Amniotic stem cell (primary cell): ENCODE data around the gene AKTIP.
"Not testable (repeated sequence)": the region's sequence is repeated elsewhere in the genome, so short reads cannot be mapped to it uniquely, and the experiment has no call there.

Experiments used
- DNase-seq: peaks from one replicate; lab custom pipeline; 2025; lab: John Stamatoyannopoulos, UW

Gene AKTIP

DNA sequence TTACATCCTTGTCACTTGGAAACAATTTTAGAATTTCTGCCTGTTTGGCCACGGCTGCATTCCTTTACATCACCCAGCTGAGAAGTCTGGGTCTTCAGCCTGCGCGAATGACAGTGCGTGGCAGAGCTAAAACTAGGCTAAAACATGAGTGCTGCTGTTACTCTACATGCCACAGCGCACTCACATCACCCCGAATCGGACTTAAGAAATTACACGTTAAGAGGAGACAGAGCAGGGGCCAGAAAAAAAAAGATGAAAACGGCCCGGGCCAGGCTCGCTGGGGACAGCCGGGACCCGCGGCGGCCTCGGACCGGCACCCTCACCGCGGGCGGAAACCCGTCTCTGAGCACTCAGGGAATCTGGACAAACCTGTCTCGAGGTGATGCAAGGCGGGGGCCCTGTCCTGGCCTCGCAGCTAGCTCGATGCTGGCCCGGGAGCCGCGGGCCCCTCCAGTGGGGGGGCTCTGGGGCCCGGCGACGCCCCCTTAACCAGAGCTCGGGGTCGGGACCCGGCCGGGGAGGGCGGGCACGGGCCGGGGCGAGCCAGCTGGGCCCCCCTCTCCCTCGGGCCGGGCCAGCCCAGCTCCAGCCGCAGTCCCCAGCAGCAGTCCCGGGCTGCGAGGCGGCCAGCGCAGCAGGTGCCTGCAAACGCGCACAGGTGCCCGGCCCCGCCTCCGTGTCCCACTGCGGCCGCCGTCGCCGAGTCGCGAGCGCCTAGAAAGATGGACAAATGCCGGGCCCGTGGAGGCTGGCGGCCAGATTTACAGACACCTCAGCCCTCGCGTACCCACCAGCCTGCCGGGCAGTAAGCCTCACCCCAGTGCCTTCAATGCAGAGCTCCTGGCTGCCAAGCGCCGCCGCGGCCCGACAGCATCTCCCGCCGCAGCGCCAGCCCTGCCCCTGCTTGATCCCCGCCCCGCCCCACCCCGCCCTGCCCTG, at the start of gene AKTIP:
TSS of gene AKTIP (minus strand) at position 879 of the 939 bp plus-strand sequence. CDS start 2,950 bp downstream, outside the sequence.
- DNase-seq: no peak

DNA sequence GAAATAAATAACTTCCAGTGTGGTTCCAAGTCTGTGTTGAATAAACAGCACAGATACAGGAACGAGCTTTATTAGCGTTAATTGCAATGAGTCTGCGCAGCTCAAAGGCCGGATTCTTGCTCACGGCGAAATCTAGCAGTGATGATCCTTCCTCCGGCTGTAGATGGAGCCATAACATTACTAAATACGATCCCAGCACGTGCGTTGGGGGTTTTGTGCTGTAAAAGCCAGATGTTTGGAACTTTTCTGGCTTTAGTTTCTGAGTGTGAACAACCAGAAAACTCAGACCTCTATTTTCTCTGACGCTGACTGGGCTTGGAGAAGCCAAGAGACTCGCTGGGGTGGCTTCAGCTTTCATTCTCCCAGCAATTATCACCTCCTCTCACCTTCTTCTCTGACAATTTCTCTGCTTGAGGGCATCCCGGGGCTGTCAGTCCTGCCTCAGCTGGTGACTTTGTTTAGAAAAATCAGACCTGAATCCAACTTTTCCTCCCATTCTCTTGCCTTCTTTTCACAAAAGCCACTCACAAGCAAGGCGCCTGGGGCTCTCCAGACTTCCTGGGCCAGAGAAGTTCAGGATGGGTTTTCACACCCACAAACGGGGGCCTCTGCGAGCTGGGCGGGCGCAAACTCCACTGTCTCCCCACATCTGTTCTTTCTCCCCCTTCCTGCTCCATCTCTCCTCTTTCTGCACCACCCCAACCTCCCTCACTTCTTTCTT, 47.1 kb upstream of the AKTIP start:
- DNase-seq: peak; percentile 45

DNA sequence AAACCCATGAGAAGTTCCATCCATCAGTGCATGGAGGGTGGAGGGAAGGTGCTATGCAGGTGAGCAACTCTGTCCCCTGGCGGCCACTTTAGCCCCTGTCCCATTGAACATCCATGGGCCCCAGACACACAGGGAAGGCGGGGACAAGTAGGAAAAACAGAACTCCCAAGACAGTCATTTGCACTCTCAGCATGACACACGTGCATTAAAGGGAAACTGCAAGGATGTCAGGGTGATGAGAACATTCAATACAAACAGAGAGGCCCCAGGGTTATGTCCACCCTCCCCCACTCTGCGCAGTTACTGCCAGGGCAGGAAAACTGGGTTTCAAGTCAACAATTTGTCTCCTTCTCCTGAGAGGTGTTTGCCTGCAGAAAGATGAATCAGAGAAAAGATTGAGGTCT, 44.0 kb upstream of the AKTIP start:
- no peak for DNase-seq

DNA sequence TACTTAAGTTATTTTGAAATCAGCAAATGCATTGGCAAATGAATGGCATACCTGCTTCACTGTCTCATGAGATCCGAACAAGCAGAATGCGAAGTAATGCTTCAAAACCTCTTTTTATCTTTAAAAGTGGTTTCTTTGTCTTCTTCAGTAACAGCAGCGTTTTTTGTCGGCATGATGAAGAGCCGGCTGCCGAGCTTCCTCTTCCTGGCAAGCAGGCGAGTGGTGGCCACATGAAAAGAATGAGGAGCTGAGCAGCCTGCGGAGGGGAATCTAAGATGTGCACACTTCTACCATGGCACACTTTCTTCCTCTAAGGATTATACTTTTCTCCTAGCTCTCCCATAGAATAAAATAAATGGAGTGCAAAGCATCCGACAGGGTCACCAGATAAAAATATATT, 42.4 kb upstream of the AKTIP start:
- no peak for DNase-seq

DNA sequence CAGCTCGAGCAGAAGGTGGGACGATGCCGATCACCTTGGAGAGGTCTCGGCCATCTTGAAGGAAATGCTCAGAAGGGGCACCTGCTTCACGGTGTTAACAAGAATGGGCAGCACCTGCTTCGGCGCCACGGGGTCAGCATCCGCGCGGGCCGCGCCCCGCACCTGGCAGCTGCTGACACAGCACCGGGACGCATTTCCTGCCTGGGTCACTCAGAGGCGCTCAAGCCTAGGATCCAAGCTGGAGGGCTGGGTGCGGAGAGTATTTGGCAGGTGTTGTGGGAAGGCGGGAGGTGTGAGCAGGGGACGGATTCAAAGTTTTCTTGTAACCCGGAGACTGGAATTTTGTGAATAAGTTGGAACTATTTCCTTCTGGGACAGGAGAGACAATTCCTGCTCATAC, 39.3 kb upstream of the AKTIP start:
- no peak for DNase-seq

DNA sequence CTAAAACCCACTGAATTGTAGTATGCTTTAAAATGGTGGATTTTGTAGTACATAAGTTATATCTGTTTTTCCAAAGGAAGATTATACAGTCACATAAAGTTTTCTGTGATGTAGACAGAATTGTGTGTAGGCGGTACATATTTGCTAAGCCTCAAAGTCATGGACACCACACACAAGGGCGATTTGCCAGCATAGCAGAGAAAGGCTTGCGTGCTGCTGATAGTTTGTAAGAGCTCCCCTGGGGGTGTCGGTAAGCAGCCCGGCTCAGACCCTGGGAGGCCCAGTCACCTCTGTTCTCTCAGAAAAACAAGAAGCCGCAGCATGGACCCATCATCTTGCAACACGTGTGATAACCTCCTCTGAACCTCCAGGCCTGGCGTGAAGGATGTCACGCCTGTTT, 38.3 kb upstream of the AKTIP start:
- DNase-seq: no peak

DNA sequence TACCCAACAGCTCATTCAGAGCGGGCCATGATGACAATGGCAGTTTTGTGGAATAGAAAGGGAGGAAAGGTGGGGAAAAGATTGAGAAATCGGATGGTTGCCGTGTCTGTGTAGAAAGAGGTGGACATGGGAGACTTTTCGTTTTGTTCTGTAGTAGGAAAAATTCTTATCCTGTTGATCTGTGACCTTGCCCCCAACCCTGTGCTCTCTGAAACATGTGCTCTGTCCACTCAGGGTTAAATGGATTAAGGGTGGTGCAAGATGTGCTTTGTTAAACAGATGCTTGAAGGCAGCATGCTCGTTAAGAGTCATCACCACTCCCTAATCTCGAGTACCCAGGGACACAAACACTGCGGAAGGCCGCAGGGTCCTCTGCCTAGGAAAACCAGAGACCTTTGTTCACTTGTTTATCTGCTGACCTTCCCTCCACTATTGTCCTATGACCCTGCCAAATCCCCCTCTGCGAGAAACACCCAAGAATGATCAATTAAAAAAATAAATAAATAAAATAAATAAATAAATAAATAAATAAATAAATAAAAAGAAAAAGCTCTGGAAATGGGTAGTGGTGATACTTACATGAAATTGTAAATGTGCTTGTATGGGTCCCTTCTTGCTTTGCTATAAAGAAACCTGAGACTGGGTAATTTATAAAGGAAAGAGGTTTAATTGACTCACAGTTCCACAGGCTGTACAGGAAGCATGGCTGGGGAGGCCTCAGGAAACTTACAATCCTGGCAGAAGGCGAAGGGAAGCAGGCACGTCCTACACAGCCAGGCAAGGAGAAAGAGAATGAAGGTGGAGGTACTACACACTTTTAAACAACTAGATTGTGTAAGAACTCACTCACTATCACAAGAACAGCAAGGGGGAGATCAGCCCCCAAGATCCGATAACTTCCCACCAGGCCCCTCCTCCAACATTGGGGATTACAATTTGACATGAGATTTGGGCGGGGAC, 37.0 kb upstream of the AKTIP start:
- DNase-seq: not testable (repeated sequence)

DNA sequence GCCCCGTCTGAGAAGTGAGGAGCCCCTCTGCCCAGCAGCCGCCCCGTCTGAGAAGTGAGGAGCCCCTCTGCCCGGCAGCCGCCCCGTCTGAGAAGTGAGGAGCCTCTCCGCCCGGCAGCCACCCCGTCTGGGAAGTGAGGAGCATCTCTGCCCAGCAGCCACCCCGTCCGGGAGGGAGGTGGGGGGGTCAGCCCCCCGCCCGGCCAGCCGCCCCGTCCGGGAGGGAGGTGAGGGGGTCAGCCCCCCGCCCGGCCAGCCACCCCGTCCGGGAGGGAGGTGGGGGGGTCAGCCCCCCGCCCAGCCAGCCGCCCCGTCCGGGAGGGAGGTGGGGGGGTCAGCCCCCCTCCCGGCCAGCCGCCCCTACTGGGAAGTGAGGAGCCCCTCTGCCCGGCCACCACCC, 36.3 kb upstream of the AKTIP start:
- DNase-seq: not testable (repeated sequence)

DNA sequence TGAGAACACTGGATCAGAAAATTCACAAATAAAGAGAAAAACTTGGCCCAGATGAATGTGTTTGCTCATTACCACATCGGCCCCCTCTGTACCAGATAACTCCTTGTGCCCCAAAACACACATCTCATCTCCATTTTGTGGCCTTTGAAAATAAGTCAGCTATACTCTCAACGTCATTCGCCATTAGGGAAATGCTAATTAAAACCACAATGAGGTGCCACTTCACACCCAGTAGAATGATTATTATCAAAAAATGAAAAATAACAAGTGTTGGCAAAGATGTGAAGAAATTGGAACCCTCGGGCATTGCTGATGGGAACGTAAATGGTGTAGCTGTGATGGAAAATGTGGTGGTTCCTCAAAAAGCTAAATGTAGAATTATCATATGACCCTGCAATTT, 34.6 kb upstream of the AKTIP start:
- DNase-seq: no peak

DNA sequence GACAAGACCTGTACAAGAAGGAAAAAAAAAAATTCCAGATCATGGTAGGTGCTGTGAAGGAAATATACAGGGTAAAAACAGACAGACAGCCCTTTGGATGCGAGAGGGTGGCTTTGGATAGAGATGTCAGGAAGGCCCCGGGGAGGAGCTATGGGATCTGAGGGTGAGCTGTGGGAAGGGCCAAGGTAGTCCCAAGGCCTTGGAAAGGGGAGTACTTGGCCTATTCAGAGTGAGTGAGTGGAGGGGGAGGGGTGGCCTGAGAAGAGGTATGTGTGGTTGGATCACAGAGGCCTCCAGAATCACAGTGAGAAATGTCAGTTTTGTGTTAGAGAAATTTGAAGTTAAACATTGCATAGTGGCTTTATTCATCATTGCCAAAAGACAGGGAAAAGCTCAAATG, 31.2 kb upstream of the AKTIP start:
- no peak for DNase-seq

DNA sequence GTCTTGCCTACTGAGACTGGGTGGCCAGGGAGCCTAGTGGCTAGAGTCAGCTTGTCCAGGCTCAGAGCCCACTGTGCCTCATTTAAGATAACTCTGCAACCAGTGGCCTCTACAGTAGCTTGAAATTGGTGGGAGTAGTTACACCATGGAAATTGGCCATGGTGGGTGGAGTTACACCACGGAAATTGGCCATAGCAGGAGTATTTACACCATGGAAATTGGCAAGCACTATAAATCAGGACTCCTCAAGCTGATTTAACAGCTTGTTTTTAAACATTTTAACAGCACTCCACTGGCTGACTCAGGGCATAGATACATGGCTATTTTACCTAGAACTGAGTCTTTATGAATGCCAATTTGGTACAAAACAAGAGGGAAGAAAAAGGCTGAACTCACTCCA, 27.7 kb upstream of the AKTIP start:
- DNase-seq: no peak

DNA sequence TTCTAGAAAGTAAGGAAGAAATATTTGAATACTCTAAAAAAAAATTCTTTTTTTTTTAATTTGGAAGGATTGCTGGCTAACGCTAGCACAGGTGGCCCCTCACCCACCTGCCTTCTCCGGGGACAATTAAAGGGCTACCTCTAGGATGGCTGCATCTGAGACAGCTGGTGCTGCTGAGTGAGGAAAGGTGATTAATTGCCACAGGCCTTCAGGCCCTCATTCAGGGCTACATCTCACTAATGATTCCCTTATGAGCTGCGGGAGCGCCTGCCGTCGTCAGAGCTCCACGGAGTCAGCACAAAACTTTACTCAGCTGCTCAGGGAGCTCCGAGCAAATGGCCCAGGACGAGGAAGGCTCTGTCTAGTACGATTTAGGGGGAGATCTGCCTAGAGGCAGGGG, 27.0 kb upstream of the AKTIP start:
- no peak for DNase-seq

DNA sequence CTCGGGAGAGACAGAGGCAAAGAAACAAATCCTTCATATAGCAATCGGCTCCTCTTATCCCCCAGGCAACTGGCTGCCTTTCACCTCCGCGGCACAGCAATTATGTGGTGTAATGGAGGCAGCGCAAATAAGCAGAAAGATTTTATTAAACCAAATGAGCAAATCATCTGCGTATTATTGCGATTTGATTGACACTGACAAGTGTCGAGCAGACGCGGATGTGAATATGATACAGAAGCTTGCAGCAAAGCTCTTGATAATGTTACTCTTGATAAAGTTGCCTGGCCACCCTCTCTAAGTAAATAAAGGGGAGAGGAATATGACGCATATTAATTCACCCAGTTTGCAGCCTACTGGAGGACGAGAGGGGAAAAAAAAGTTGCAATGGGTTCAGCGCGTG, 26.5 kb upstream of the AKTIP start:
- no peak for DNase-seq

DNA sequence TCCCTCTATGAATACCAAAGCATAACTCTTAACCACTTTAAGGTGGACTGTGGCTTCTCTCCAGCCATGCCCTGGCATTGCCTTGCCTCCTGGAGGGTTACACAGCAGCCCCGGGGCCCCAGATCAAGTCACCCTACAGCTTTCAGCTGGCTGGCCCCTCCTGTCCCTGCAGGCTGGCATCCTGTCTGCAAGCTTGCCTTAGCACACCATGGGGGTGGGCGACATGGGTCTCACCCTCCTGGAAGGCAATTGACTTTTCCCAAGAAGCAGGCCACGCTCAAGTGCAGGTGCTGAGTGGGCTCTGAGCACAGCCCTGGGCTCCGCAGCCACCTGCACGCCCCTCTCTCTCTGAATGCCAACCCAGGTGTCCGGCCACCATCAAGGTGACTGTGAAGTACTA, 25.8 kb upstream of the AKTIP start:
- DNase-seq: no peak

DNA sequence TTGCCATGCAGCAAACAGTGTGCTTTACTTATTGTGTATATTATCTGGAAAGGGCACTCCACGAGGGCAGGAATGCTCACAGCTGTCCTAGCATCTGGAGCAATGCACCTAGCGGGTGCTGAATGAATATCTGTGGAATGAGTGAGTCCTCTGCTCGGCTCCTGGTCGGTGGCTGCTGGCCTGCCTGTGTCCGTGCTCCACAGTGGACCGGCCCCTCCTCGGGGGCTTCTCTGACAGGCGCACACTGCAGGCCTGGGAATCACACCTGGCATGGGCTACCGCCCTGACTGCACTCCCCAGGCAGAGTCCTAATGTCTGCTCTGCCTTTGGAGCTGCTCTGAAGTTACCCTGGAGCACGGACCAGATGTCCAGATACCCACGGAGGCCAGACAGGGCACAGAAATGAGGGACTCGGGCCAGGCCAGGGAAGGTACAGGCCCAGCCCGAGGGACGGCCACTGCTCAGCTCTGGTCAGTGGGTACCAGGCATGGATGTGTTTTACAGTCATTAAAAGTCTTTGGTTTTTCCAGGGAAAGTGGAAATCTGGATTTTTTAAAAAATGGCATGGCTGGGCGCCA, 21.1 kb upstream of the AKTIP start:
- no peak for DNase-seq

DNA sequence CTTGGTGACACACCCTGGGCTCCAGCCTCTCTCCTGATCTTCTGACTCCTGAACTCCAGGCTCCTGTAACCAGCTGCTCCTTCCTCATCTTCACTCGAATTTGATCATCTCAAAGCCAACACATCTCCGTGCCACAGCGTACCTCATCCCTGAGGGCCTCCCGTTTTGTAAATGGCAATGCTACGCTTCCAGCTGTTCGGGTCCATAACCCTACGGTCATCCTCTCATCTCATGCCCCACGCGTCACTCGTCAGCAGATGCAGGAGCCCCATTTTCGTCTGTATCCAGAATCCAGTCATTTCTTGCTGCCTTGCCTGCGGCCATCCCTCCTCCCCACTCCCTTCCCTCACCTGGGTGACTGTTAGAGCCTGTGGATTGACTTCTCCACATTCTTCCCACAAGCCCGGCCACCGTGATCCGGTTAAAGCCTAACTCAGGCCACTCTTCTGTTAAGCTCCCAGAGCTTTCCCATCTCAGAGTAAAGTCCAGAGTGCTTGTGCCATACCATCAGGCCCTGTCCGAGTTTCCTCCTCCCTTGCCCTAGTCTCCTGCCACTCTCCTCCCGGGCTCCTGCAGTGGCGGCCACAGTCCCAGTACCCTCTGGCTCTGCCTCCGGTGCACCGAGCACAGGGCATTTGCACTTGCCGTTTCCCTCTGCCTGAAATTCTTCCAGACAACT, 20.3 kb upstream of the AKTIP start:
- no peak for DNase-seq

DNA sequence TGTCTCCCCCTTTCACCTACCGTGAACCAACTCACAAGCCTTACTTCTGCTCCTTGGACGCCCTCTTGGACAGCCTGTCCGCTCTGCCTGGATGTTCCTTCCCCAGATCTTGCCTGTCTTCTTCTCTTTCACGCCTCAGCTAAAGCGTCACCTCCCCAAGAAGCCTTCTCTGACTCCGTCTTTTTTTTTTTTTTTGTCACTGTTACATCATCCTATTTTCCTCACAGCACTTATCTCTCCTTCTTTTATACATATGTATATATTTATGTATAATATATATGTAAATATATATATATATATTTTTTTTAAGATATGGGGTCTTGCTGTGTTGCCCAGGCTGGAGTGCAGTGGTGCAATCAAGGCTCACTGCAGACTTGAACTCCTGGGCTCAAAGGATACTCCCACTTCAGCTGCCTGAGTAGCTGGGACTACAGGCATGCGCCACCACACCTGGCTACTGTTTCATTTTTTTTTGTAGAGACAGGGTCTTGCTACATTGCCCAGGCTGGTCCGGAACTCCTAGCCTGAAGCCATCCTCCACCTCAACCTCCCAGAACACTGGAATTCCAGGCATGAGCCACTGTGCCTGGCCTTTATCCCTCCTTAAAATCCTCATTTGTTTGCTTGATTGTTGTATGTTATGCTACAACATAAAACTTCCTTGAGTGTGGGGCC, 16.5 kb upstream of the AKTIP start:
- no peak for DNase-seq

DNA sequence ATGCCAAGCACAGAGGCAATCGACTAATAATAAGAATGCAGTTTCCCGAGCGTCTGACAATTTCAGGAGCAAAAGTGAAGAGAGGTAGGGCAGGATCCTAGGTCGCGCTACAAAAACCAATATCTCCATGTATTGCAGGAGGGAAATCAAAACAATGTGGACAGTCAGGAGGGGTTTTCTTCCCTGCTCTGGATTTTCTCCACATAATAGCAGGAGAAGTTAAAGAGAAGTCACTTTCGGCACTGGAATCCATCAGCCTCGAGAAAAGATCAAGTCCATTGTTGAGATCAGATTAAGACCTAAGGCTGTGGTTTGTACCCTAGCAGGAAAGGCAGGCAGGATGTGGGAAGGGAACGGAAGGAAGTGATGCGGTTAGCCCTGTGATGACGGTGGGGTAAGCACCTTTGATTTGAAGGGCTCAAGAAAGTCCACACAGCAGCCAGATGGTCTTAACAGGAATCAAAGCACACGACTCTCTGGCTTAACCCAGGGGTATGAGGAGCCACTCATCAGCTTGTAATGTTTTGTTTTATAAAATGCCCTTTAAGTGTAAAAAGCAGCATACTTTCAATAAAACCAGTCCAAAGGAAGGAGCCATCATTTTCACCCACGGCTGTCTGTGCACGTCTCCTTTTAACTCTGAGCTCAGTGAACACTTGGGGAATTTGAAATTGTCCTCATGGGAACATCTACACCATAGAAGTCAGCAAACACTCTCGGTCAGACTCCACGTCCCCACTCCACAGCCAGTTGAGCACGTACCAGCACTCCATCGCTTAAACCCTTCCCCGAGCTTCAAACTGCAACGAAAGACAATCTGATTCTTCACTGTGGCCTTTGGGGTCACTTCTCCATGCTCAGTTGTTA, 15.8 kb upstream of the AKTIP start:
- DNase-seq: no peak

DNA sequence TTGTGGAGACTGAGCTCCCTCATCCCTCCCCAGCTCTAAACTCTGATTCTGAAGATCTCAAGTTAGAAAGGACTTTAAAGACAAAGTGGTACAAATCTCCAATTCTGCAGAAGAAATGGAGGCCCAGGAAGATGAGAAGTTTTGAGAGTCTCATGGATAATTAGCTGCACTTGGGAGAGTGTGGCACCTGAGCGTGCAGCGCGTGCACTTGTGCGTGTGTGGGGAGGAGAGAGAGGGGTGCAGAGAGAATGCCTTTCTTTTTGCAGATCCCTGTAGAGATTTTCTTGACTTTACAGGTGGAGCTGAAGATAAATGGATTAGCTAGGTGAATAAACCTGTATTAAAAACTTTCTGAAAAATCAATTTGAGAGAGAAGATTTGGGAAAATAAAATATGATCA, 14.8 kb upstream of the AKTIP start:
- DNase-seq: no peak

DNA sequence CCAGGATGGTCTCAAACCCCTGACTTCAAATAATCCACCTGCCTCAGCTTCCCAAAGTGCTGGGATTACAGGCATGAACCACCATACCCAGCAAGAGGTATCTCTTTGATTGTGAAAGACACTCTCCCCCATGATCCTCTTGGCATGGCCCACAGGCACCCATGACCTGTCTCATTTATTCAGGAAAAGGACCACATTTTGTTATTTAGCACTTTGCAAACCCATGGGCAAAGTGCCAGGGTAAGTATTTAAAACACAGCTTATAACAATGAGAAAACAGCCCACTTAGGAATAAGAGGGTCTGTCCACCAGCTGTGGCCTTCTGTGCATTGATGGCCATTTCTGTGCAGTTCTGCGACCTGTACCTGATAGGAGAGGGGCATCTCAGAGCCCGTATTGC, 12.8 kb upstream of the AKTIP start:
- DNase-seq: no peak
